Measurements from ENCODE around the gene APOB.
A peak's percentile ranks its signal among the peaks of the same experiment; 100 is the strongest.

The APOB gene

DNA sequence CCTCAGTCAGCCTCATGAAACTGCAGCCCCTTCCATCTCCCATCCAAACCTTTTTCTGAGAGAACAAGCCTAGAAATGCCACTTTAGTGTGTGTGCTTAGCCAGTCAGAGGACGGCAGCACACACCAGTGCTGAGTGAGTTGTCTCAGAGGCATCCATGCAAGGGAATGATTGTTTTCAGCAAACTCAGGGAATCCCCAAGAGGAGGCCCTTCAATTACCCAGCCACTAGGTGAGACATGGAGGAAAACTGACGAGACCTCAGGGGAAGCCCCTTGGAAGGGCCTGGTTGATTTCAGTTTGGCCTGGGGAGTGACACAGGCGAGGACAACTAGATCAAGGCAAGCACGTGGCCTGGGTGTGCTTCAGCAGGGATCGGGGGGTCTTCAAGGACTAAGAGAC lies 49.7 kb downstream of the APOB start:
- Mint-ChIP-seq H3K4me1 (no peaks in the 10 kb centered on the region), H3K27ac (no peak overlapping the region), H3K4me3 (no peak overlapping the region), H3K36me3 (no peaks in the 10 kb centered on the region), H3K9me3 (no peaks in the 10 kb centered on the region)
- DNase-seq (ENCODE audit: low spot score in 2 of 2) (no peak), ATAC-seq (no peak)

DNA sequence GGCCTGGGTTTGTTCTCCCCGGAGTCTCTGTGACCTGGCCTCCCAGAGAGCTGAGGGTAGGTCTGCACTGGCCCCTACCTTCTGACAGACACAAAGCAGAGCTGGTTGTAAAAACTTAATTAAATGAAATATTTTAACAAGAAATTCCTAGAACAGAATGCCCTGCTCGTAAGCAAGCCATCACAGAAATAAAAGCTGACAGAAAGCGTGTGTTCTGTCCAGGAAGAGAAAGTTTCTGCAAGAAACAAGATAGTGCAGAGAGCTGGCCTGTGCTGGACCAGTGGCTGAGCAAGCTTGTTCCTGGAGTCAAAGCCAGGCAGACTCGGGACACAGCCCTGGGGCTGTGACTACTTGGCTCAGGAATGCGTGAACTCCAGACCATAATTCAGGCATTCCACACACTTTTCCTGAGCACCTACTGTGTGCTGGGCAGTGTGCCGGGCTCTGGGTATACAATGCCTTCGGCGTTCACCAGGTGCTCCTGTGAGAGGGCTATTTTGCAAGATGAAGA lies 51.6 kb downstream of the APOB start:
- Mint-ChIP-seq H3K4me3 (no peak overlapping the region), H3K4me1 (no peaks in the 10 kb centered on the region), H3K9me3 (no peaks in the 10 kb centered on the region), H3K36me3 (no peaks in the 10 kb centered on the region), H3K27ac (no peak overlapping the region)
- ATAC-seq: no peak
- no peak for DNase-seq (ENCODE audit: low spot score in 2 of 2)

DNA sequence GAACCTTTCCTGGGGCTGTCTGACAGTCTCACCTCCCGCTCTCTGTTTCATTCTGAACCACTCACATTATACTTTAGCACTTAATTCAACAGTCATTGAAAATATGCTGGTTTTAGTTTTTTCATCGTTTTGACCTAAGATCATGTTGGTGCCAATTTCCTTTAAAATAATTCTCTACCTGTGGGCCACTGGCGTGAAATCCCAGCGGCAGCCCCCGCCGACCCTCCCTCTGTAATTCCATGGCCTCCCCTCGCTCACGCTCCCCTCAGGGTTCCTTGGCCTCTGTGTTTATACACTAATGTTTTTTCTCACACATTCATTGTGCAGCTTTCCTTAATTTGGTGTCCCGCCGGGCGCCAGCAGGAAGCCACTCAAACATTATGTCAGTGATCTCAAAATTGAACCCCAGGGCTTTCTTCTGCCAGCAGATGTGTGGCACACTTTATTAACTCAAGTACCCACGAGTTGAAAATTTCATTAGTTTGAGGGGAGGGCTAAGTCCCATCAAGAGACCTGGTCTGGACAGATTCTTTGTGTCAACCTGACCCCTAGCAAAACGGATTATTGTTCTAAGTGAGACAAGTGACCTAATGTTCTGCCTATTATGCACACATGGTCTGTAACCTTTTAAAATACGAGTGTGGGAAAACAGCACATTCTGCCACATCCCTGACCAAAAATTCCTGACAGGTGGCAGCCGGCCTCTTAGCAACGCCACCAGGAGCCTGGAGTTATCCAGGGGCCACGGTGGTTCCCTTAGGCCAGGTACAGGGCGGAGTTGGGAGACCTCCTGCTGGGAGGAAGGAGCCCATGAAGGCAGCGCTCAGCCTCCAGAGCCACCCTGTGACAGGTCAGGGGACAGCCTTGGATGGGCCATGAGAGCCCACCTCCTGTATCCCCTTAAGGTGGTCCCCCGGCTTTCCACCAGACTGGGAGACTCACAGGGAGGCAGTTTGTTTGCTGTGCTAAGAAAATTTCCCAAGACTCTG lies 53.1 kb downstream of the APOB start:
- H3K4me3 Mint-ChIP-seq: no peak overlapping the region
- ATAC-seq: no peak
- no peaks in the 10 kb centered on the region for H3K36me3 Mint-ChIP-seq
- DNase-seq (ENCODE audit: low spot score in 2 of 2): no peak
- no peaks in the 10 kb centered on the region for H3K9me3 Mint-ChIP-seq
- H3K4me1 Mint-ChIP-seq: no peaks in the 10 kb centered on the region
- no peak overlapping the region for H3K27ac Mint-ChIP-seq

DNA sequence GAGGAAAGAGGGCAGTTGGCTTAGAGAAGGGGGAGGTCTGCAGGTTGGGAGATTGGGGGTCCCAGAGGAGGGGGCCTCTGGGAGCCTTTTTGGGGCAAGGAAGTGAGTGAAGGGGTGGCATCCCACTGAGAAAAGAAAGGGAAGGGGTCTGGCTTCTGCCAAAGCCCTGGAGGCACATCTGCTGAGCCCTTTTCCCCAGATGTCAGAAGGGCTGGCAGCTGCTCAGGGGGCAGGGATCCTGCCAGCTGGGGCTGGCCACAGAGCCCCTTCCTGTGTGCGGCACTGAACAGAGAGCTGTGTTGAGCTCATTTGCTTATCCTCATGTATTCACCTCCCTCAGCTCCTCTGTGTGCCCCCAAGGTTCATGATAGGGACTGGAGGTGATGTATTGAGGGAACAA lies 54.5 kb downstream of the APOB start:
- Mint-ChIP-seq H3K36me3 (no peaks in the 10 kb centered on the region), H3K4me1 (no peaks in the 10 kb centered on the region), H3K27ac (peak overlapping the region; percentile 26), H3K4me3 (no peak overlapping the region), H3K9me3 (no peaks in the 10 kb centered on the region)
- DNase-seq (ENCODE audit: low spot score in 2 of 2): no peak
- ATAC-seq: no peak

DNA sequence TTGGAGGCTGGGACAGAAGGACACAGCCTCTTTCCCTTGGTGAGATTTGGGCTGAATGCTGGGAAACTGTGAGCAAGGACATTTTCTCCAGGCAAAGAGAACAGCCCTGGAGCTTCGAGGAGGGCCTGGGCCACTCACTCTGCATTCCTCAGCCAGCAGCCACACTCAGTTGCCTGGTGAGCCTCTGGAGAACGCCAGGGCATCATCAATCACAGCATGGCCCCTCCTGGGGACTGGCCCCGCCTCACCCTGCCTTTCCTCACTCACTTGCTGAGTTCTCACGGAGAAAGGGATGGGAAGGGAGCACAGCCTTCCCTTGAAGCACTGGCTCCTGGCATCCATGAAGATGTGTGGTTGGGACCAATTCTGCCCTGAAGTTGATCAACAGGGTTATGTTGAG lies 55.0 kb downstream of the APOB start:
- Mint-ChIP-seq H3K4me3 (no peak overlapping the region), H3K27ac (peak overlapping the region; percentile 26), H3K36me3 (no peaks in the 10 kb centered on the region), H3K9me3 (no peaks in the 10 kb centered on the region), H3K4me1 (no peaks in the 10 kb centered on the region)
- ATAC-seq (no peak), DNase-seq (ENCODE audit: low spot score in 2 of 2) (no peak)

DNA sequence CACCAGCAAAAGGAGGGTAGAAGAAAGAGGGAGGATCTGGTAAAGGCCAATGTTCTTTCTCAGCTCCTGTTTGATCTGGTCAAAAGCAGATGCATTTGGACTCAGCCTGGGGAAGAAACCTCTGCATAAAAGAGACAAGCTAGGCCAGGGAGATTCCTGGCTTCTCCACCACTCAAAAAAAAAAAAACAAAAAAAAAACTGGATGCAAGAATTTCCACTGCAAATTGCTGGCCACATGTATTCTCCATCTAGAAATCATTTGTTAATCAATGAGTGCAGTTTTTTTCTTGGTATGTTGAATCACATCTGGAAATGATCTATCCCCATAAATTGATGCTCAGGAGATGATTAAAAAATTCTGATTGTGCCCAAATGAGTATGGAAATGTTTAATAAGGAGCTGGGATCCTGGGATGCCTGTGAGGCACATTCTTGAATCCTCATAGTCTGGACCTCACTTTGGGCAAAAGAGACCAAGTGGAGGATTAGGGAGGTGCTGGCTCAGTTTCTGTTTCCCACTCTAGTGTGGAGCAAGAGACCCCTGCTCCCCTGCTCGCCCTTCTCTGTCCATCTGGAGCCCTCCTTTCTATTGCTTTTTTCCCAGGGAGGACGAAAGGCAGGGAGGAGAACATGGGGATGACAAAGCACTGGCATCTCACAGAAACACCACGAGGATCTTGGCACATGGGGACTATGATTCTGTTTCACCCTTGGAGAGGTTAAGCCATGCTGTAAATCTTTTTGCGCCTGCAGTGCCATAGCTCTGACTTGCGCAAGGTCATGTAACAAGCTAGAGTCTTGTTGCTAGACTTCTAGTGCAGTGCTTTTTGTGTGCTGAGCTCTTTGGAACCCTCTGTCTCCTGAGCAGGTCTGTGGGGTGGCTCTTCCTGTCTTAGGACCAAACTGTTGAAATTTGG lies 57.6 kb downstream of the APOB start:
- ATAC-seq: no peak
- no peak for DNase-seq (ENCODE audit: low spot score in 2 of 2)
- no peak overlapping the region for H3K4me3 Mint-ChIP-seq

DNA sequence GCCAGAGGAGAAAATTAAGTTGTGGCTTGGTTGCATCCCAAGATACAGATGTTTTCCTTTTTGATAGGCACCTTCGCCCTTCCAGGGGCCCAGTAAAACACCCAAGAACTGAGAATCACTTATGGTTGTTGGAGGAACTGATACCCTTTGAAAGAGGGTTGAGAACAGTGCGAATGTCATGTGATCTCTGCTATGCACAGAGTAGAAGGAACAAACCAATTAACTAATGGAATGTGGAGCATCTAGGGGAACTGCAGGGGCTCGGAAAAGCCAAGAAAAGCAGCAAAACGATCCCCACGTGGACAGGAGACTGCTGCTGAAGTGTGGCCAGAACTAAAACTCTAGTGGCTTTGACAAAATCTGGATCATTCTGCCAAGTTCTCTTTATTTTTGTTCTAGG lies 58.8 kb downstream of the APOB start:
- no peak for DNase-seq (ENCODE audit: low spot score in 2 of 2)
- no peaks in the 10 kb centered on the region for H3K36me3 Mint-ChIP-seq
- ATAC-seq: no peak
- H3K27ac Mint-ChIP-seq: no peak overlapping the region
- no peaks in the 10 kb centered on the region for H3K4me1 Mint-ChIP-seq
- no peaks in the 10 kb centered on the region for H3K9me3 Mint-ChIP-seq
- H3K4me3 Mint-ChIP-seq: no peak overlapping the region

More for the DNA sequence above, 57.6 kb downstream of the APOB start:
- no peaks in the 10 kb centered on the region for H3K9me3 Mint-ChIP-seq
- H3K36me3 Mint-ChIP-seq: no peaks in the 10 kb centered on the region
- H3K4me1 Mint-ChIP-seq: no peaks in the 10 kb centered on the region
- H3K27ac Mint-ChIP-seq: no peak overlapping the region

DNA sequence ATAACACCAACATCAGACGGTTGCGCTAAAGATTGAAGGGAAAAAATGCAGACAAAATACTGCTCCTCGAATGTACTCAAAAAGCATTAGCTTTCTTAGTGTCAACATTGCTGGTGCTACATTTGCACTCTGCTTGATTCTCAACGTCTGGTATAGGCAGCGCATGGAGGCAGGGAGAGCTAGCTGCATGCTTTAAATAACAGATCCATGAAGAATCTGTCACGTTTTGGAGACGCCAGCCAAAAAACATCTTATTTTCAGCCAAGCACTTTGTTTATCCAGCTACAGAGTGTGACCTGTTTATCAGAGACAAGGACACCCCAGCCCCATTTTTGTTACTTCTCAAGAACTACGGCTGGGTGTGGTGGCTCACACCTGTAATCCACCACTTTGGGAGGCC lies 59.5 kb downstream of the APOB start:
- Mint-ChIP-seq H3K9me3 (no peaks in the 10 kb centered on the region), H3K4me3 (no peak overlapping the region), H3K36me3 (no peaks in the 10 kb centered on the region), H3K27ac (no peak overlapping the region), H3K4me1 (no peaks in the 10 kb centered on the region)
- DNase-seq (ENCODE audit: low spot score in 2 of 2) (no peak), ATAC-seq (no peak)

DNA sequence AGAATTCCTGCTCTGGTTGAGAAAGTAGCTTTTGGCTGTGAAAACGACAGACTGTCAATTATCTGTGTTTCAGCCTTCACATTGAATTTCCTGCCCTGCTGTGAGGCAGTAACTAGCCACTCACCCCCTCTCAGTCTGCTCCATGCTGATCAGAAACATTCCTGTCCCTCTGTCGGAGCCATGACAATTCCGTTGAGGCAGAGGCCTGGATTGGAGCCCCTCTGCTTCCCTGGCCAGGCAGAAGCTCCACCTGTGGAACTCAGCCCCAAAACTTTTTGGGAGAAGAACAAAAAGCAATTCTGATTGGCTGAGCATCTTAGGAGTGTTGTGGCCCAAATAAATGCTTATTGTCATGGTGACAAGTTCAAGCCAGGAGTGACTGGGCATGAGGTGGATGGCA lies 60.0 kb downstream of the APOB start:
- DNase-seq (ENCODE audit: low spot score in 2 of 2) (no peak), ATAC-seq (no peak)
- H3K4me3 Mint-ChIP-seq: no peak overlapping the region
- no peaks in the 10 kb centered on the region for H3K9me3 Mint-ChIP-seq
- H3K27ac Mint-ChIP-seq: no peak overlapping the region
- no peaks in the 10 kb centered on the region for H3K4me1 Mint-ChIP-seq
- H3K36me3 Mint-ChIP-seq: no peaks in the 10 kb centered on the region

DNA sequence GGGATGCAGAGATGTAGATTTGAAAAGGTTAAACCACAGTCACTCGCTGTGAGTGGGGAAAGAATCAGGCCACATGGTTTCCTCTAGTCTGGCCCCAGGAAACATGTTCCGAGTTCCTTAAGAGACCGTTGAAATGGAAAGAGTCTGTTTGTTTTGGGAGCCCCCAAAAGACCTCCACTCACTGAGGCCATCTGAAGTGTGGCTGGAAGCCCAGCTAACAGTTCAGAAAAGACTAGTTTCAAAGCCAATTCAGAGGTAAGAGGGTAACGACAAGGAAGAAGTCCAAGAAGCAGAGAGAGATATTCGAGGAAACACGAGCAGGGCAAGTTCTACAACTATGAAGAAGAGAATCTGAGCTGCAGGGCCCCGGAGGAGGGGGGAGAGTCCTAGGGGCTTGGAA lies 61.0 kb downstream of the APOB start:
- no peaks in the 10 kb centered on the region for H3K36me3 Mint-ChIP-seq
- no peak overlapping the region for H3K4me3 Mint-ChIP-seq
- no peak overlapping the region for H3K27ac Mint-ChIP-seq
- no peaks in the 10 kb centered on the region for H3K9me3 Mint-ChIP-seq
- DNase-seq (ENCODE audit: low spot score in 2 of 2) (no peak), ATAC-seq (no peak)
- H3K4me1 Mint-ChIP-seq: no peaks in the 10 kb centered on the region

DNA sequence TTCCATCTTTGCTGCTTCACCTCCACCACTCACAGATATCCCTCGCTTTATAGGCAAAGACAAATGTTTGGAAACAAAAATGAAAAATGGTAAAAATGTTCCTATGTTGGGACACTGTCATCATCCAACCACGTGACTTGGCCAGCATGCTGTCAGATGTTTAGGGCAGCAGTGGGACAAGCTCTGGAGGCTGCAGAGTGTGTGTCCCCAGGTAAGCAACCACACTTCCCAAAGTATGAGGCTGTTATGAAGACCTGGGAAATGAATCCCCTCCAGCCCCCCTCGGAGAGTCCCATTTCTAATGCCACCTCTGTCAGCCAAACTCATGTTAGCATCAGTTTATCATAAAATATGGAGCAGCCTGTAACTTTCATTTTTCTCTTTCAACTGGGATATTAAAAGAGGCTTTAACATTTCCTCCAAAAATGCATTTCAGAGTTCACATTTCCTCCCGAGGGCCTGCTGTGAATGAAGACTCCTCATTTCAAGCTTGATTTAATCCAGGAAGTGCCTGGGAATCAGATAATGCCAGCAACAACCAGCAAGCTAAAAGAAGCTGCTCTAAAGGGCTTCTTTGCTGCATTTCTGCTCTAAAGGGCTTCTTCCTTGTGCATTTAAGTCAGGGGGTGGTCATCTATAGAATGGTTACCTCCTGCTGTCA lies 66.2 kb downstream of the APOB start:
- no peak overlapping the region for H3K4me3 Mint-ChIP-seq
- no peaks in the 10 kb centered on the region for H3K36me3 Mint-ChIP-seq
- no peak overlapping the region for H3K27ac Mint-ChIP-seq
- no peaks in the 10 kb centered on the region for H3K4me1 Mint-ChIP-seq
- ATAC-seq (no peak), DNase-seq (ENCODE audit: low spot score in 2 of 2) (no peak)
- no peaks in the 10 kb centered on the region for H3K9me3 Mint-ChIP-seq

DNA sequence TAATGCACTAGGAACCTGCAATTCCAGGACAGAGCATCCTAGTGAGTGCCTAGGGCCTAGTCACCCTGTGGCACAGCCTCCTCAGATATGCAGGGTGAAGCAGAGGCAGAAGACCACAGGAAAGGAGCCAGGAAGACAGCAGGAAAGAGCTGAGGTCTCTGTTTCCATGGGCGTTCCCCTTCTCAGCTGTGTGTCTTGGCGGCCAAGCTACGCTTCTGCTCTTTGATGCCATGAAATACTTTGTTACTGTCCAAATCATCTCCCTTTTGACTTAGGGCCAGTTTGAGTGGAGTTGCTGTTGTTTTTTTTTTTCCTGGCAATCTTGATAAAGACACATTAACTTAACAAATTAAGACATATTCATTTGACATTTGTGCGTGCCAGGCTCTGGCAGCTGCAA lies 67.3 kb downstream of the APOB start:
- DNase-seq (ENCODE audit: low spot score in 2 of 2): no peak
- Mint-ChIP-seq H3K4me1 (no peaks in the 10 kb centered on the region), H3K4me3 (no peak overlapping the region), H3K36me3 (no peaks in the 10 kb centered on the region), H3K27ac (no peak overlapping the region), H3K9me3 (no peaks in the 10 kb centered on the region)
- no peak for ATAC-seq

DNA sequence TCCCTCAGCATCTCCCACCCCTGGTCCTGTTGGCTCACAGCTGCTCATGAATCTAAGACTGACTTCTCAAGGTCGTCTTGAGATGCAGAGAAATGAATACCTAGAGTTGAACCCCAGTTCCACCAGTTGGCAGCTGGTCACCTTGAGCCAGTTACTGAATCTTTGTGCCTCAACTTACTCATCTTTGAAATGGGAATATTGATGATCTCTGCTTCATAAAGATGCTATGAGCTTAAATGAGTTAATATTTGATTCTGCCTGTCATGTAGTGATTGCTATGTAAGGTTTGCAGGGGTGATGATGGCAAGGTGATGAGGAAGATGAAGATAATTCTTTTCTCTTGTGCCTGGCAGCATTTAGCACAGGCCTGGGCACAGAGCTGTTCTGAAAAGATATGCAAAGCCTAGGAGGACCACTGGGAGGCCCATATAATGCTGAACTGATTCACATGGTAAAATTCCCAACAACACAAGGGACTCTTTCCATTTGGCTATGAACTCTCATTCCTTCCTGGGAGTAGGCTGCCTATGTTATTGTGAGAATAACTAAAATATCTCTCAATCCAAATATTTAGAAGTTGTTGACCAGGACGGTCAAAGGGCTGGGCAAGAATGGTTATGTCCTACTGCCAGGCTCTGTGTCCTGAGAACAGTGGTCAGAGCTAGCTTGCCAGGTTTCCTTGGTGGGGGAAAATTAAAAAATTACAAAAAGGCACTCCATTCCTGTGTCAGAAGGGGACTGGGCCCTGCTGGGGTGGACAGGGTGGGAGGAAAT lies 70.9 kb downstream of the APOB start:
- H3K4me3 Mint-ChIP-seq: no peak overlapping the region
- H3K4me1 Mint-ChIP-seq: no peaks in the 10 kb centered on the region
- no peak overlapping the region for H3K27ac Mint-ChIP-seq
- H3K36me3 Mint-ChIP-seq: no peaks in the 10 kb centered on the region
- no peaks in the 10 kb centered on the region for H3K9me3 Mint-ChIP-seq
- no peak for ATAC-seq
- DNase-seq (ENCODE audit: low spot score in 2 of 2): no peak

DNA sequence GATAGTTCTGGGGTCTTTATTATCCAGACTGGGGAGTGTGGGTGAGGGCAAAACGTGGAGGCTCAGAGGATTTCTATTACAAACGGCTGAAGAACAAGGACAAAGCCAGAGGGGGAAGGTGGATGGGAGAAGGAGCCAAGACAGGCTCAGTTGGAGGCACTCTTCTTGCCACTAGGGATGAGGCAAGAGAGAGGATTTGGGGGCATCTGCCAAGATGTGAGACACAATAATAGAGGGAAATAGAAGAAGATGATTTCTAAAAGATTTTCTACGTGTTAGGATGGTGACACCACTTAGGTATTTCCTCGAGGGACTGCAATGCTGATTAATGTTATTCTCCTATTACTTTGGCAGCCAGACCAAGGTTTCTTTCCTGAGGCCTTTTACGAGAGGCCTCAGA lies 71.8 kb downstream of the APOB start:
- H3K4me1 Mint-ChIP-seq: no peaks in the 10 kb centered on the region
- no peaks in the 10 kb centered on the region for H3K36me3 Mint-ChIP-seq
- DNase-seq (ENCODE audit: low spot score in 2 of 2): no peak
- H3K9me3 Mint-ChIP-seq: no peaks in the 10 kb centered on the region
- no peak overlapping the region for H3K4me3 Mint-ChIP-seq
- no peak overlapping the region for H3K27ac Mint-ChIP-seq
- ATAC-seq: no peak

Data from stimulated activated effector memory CD8-positive, alpha-beta T cell treated with anti-CD3 and anti-CD28 coated beads, Interleukin-12 subunit alpha, Interleukin-12 subunit beta, amount 100 ng/mL, for 72 hours (primary cell).